HEK293T (cell line): Measurements from ENCODE around the gene NAA16.

Source experiments
- ARNT ChIP-seq: fragments of 450-650 bp; IDR thresholded peaks from 2 replicates; pipeline ENCODE4 v1.6.1; 2017; ENCODE audit warnings: mild to moderate bottlenecking
- BHLHE40 ChIP-seq: fragments of 450-650 bp; IDR thresholded peaks from 2 replicates; pipeline ENCODE4 v1.6.1; 2016; ENCODE audit warnings: mild to moderate bottlenecking, moderate library complexity, borderline replicate concordance
- ELF4 ChIP-seq: fragments of 450-650 bp; IDR thresholded peaks from 2 replicates; pipeline ENCODE4 v1.6.1; 2017; ENCODE audit warnings: antibody characterized with exemption
- FOXA1 ChIP-seq: fragments of 450-650 bp; IDR thresholded peaks from 2 replicates; pipeline ENCODE4 v1.6.1; 2016; ENCODE audit warnings: mild to moderate bottlenecking
- FOXK2 ChIP-seq: fragments of 450-650 bp; IDR thresholded peaks from 2 replicates; pipeline ENCODE4 v1.6.1; 2016; ENCODE audit warnings: mild to moderate bottlenecking
- FOXM1 ChIP-seq: fragments of 450-650 bp; IDR thresholded peaks from 2 replicates; pipeline ENCODE4 v1.6.1; 2017; ENCODE audit warnings: mild to moderate bottlenecking, borderline replicate concordance
- HDGF ChIP-seq: fragments of 450-650 bp; IDR thresholded peaks from 2 replicates; pipeline ENCODE4 v1.6.1; 2017; ENCODE audit warnings: antibody characterized with exemption, borderline replicate concordance
- L3MBTL2 ChIP-seq: fragments of 450-650 bp; conservative IDR thresholded peaks from 2 replicates; pipeline ENCODE4 v1.6.1; 2016; ENCODE audit warnings: mild to moderate bottlenecking
- LEF1 ChIP-seq: fragments of 450-650 bp; IDR thresholded peaks from 2 replicates; pipeline ENCODE4 v1.6.1; 2017; ENCODE audit warnings: mild to moderate bottlenecking, borderline replicate concordance
- NFRKB ChIP-seq: fragments of 450-650 bp; IDR thresholded peaks from 2 replicates; pipeline ENCODE4 v1.6.1; 2016; ENCODE audit warnings: mild to moderate bottlenecking, moderate library complexity
- PKNOX1 ChIP-seq: fragments of 450-650 bp; IDR thresholded peaks from 2 replicates; pipeline ENCODE4 v1.6.1; 2016
- SP1 ChIP-seq: fragments of 450-650 bp; IDR thresholded peaks from 2 replicates; pipeline ENCODE4 v1.6.1; 2017
- SUZ12 ChIP-seq: fragments of 450-650 bp; IDR thresholded peaks from 2 replicates; pipeline ENCODE4 v1.6.1; 2016; ENCODE audit warnings: mild to moderate bottlenecking
- ZNF384 ChIP-seq: fragments of 450-650 bp; IDR thresholded peaks from 2 replicates; pipeline ENCODE4 v1.6.1; 2016

- no peak for TF ChIP-seq FOXM1
- no peak for TF ChIP-seq L3MBTL2
- TF ChIP-seq SUZ12, result no peak
- TF ChIP-seq FOXK2, result no peak
- no peak for TF ChIP-seq LEF1
- TF ChIP-seq ELF4, result no peak
- TF ChIP-seq HDGF, result no peak
- no peak for TF ChIP-seq SP1
- no peak for TF ChIP-seq NFRKB
- TF ChIP-seq ZNF384, result no peak
- no peak for TF ChIP-seq BHLHE40
- TF ChIP-seq FOXA1, result no peak
- TF ChIP-seq PKNOX1, result no peak
- no peak for TF ChIP-seq ARNT
Observed at GRCh38 chr13:41326661-41327060, 15.6 kb downstream of the NAA16 start.
